Endothelial cell of umbilical vein (primary cell): Measurements from ENCODE around the gene NETO1.

Source experiments
- EZH2 ChIP-seq: IDR thresholded peaks from 2 replicates; pipeline ENCODE4 v1.6.1; 2012; ENCODE audit warnings: borderline replicate concordance, low read depth, mild to moderate bottlenecking, moderate library complexity, low read length, inconsistent platforms; ENCODE audit not compliant: severe bottlenecking
- GATA2 ChIP-seq: IDR thresholded peaks from 2 replicates; pipeline ENCODE4 v1.7.0; 2011; ENCODE audit warnings: low read depth, mild to moderate bottlenecking, moderate library complexity, mixed read lengths, low read length; ENCODE audit not compliant: insufficient read length, insufficient read depth
- POLR2A ChIP-seq: IDR thresholded peaks from 2 replicates; pipeline ENCODE4 v1.6.1; 2012; ENCODE audit warnings: low read depth, mild to moderate bottlenecking, control low read depth, low read length
- POLR2AphosphoS5 ChIP-seq: IDR thresholded peaks from 2 replicates; pipeline ENCODE4 v1.6.1; 2012; ENCODE audit warnings: low read depth, mild to moderate bottlenecking, control low read depth, low read length, moderate library complexity; ENCODE audit not compliant: insufficient read depth
- TF ChIP-seq, protein P1 (sequence below), 2 donors: IDR thresholded peaks; 1 replicate in 1 of 2; 2 replicates in 1 of 2; pipeline ENCODE4 v1.5.1; 2011; ENCODE audit warnings: low read length in 2 of 2, mild to moderate bottlenecking in 2 of 2, moderate library complexity in 2 of 2, control low read depth in 1 of 2, inconsistent platforms in 1 of 2, low read depth in 1 of 2; ENCODE audit not compliant: insufficient read depth in 1 of 2; ENCODE audit errors: extremely low read depth in 1 of 2

DNA sequence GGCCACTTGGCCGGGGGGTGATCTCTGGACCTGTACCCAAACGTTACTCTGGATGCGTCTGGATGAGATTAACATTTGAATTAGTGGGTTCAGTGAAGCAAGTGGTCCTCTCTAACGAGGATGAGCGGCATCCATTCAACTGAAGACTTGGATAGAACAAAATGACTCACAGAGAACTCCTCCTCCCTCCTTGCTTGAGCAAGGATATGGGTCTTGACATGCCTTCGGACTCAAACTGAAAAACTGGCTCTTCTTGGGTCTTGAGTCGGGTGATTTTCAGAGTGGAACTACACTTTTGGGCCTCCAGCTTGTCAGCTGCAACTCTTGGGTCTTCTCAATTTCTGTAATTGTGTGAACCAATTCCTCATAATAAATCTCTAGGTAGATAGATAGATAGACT lies 47.2 kb downstream of the NETO1 start:
- TF ChIP-seq GATA2 (no peak), EZH2 (no peak), POLR2A (no peak), POLR2AphosphoS5 (no peak)
- TF ChIP-seq, protein P1, sequence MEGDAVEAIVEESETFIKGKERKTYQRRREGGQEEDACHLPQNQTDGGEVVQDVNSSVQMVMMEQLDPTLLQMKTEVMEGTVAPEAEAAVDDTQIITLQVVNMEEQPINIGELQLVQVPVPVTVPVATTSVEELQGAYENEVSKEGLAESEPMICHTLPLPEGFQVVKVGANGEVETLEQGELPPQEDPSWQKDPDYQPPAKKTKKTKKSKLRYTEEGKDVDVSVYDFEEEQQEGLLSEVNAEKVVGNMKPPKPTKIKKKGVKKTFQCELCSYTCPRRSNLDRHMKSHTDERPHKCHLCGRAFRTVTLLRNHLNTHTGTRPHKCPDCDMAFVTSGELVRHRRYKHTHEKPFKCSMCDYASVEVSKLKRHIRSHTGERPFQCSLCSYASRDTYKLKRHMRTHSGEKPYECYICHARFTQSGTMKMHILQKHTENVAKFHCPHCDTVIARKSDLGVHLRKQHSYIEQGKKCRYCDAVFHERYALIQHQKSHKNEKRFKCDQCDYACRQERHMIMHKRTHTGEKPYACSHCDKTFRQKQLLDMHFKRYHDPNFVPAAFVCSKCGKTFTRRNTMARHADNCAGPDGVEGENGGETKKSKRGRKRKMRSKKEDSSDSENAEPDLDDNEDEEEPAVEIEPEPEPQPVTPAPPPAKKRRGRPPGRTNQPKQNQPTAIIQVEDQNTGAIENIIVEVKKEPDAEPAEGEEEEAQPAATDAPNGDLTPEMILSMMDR (IDR thresholded peaks at IDR 0.05; ENCODE audit: extremely low read depth in 1 of 2, insufficient read depth in 1 of 2, low read depth in 1 of 2, low read length in 2 of 2): no peak
